ENCODE results near the gene COL19A1.
"Not testable (repeated sequence)": the region's sequence is repeated elsewhere in the genome, so short reads cannot be mapped to it uniquely, and the experiment has no call there.

COL19A1 gene

GRCh38 chr6:69866351-69866769 is at the start of gene COL19A1:
COL19A1 (plus strand) TSS chr6:69866556; CDS start chr6:69879568, 13,012 bp downstream.
- DNase-seq = no peak

- DNase-seq = no peak
Observed at GRCh38 chr6:69816569-69816968, 49.8 kb upstream of the COL19A1 start.

DNA sequence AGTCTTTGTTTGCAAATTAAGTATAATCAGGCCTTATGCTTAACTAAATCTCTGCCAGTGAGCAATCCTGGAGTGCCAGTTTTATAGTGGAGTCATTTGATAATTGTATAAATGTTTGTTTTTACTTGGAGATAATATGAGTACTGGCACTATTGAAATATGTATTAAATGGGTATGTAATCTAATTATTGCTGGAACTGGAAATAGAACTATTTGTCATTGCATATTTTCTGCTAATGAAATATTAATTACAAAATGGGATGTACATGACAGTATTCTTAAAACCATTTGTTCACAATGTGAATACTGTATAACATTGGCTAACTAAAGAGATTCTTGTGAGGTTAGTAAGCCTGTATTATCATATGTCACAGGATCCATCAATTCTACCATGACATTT is 49.0 kb upstream of the COL19A1 start:
- no peak for DNase-seq

DNA sequence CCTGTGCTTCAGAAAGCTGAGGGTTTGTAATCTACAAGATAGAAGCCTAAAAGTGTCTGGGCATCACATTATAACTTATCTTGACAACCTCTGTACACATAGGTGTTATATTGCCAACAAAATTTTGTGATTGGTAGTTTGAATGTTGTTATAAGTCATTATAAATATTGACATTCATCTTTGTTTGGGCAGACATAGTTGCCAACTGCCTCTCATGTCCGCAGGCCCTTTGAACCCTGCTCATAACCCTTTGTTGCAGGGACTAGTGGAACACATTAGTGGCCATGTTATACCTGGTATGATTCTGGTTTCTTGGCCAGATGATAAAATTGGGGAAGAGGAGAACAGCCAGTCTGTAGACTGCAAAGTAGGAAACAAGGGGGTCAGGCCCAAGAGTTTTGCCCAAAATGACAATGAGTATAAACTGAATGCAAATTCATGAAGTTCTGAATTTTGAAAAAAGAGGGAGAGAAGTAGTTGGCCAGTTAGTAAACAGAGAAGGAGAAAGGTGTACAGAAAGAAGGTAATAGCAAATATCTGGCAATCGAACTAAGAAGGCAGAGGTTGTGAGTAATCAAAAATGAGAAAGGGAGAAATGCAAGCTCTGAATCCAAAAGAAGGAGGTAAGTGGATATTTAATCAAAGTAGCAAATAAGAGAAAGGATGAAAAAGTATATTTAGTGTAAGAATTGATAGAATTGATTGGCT is 48.0 kb upstream of the COL19A1 start:
- no peak for DNase-seq

GRCh38 chr6:69819138-69819537 is 47.2 kb upstream of the COL19A1 start:
- DNase-seq = no peak

GRCh38 chr6:69820018-69820417 is 46.3 kb upstream of the COL19A1 start:
- no peak for DNase-seq

GRCh38 chr6:69820438-69820837 is 45.9 kb upstream of the COL19A1 start:
- no peak for DNase-seq

DNA sequence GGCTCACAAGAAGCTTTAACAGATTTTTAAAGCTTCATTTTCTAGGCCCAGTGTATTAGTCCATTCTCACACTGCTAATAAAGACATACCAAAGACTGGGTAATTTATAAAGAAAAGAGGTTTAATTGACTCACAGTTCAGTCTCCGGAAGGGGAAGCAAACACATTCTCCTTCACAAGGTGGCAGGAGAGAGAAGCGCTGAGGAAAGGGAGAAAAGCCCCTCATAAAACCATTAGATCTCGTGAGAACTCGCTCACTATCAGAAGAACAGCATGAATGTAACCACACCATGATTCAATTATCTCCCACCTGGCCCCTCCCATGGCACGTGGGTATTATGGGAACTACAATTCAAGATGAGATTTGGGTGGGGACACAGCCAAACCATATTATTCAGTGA is 42.0 kb upstream of the COL19A1 start:
- not testable (repeated sequence) for DNase-seq

DNA sequence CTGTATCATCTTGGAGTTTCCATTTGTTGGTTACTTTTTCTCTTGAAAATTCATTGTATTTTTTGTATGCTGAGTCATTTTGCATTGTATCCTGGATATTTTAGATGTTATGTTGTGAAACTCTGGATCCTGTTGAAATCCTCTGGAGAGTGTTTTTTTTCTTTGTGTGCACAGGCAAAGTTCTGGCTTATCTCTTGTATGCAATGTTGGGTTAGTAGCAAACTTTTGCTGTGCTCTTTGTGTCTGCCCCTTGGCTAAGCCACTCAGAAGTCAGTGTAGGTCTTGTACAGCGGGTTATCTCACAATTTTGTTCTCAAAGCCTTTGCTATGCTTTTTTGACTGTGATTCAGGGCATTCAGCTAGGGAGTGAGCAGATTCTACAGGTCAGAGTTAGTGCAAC is 40.5 kb upstream of the COL19A1 start:
- DNase-seq = no peak

DNA sequence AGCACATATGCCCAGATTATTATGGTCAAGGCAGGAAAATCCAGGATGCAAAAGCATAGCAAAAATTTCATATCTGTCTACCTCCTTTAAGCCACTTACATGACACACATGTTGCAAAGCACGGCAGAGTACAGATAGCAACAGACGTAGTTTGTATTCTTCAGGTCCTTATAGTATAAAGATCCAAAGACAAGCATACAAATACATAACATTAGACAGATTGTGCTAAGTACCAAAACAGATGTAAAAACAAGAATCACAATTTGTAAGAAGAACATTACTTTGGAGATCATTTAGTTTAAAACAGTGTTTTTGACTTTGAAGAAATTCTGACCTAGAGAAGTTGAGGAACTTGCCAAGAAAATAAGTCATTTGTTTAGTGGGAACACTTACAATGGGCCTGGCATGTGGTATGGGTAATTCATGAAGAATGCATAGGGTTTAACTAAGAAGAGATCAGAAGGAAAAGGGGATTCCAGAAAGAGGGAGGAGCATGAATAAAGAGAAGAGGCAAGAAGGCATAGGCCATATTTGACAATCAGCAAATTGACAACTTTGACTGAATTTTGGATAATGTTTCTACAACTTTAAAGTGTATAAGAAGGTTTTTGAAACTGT is 39.0 kb upstream of the COL19A1 start:
- no peak for DNase-seq

DNA sequence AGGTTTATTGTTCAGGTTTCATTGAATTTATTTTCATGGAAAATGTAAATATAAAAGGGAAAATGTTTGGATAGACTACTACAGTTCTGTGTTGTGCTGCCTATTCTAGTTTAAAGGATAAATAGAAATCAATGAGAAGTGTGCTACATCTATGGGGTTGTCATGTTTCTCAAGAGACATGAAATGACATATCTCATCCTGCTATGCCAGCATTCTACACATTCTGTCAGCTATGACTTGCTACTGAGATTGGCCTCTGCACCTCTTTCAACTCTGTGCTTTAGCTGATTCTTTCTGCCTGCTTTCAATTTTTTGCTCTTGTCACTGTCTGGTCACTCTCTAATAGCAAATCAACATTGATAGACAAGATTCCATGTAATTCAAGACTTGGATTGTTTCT is 33.8 kb upstream of the COL19A1 start:
- DNase-seq = no peak

GRCh38 chr6:69835414-69836179 is 30.8 kb upstream of the COL19A1 start:
- peak; percentile 24 to 52 for DNase-seq

GRCh38 chr6:69841862-69842261 is 24.5 kb upstream of the COL19A1 start:
- DNase-seq = no peak

DNA sequence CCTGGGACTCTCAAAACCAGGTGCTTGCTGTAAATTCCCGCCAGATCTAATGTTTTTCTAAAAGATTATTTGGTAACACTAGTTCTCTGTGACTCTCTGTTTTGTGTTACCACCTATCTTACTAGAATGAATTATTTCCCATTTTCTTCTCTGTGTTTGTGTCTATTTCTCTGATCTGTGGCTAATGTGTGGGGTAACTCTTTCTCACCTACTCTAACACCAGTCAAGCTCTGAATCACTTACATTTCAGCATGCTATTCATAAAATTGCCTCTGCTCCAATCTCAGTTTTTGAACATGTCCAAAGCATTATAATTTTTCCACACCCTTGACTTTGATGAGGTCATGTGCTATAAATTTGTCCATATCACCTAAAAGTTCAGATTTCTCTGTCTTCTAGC is 23.2 kb upstream of the COL19A1 start:
- DNase-seq = no peak

DNA sequence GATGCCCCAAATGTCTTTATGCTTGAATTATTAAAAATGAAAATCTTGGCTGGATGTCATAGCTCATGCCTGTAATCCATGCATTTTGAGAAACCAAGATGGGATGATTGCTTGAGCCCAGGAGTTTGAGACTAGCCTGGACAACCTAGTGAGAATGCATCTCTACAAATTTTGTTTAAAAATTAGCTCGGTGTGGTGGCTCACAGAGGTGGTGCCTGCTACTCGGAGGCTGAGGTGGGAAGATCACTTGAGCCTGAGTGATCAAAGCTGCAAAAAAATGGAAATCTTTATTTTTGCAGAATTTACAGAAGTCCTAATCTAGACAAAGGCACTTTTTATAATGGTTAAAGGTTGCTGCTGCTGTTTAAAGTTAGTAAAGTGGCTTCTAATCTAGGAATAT is 20.0 kb upstream of the COL19A1 start:
- DNase-seq = no peak

DNA sequence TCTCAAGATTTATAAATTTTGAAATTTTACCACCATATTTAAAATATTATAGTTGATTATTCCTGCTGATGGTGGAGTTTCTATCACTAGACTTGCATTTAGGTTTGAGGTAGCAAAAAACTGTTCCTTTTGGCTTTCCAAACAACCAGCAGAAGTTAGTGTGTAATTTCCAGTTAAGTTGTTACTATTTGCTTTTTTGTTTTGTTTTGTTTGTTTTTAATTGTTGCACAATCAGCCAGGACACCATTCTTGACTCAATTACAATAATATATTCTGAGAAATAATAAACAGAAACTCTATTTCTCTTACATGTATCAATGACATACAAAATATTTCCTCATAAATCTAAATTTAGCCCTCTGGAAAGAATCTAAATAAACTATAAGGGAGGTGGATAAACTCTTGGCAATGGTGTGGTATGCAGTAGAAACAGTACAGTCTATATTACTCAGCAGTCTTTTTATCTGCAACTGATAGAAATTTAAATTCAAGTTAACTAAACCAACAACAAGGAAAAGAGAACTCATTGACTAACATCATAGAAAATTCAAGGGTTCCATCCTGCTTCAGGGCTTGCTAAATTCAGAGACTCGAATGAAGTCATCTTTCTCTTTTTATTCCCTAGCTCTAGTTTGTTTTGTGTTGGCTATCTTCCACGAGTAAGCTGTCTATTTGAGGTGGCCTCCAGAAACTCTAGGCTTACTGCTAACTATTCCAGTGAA is 19.4 kb upstream of the COL19A1 start:
- no peak for DNase-seq

GRCh38 chr6:69847492-69847788 is 18.9 kb upstream of the COL19A1 start:
- no peak for DNase-seq

DNA sequence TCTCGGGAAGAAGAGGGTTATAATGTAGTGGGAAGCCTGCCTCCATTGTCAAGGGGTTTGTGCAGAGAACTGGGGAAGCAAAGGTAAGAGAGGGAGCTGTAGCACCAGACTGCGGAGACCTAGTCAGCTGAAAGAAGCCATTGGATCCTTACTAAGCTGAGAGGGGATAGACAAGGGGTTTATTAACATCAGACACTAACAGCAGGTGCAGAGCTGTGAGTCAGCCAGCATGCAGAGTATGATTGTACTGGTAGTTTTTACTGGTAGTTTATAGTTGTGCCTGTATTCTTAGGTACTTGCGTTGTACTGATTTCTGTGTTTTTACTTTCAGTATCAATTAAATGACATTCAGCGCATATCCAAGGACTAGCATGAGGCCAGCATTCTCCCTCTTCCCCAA is 17.8 kb upstream of the COL19A1 start:
- peak in 1 of 2 experiments; percentile 32 for DNase-seq

DNA sequence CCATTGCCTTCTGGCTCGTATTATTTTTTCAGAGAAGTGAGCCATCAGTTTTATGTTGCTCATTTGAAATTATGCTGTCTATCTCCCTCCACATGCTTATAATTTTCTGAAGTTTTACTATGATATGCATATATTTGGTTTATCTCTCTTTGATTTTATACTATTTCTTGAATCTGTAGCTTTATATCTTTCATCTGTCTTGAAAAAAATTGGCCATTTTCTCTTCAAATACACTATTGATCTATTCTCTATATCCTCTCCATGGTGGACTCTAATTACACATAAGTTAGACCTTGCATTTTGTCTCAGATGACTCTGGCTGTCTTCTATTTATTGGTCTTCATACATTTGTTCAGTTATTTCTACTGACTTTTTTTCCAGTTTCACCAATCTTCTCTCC is 13.7 kb upstream of the COL19A1 start:
- DNase-seq = no peak

GRCh38 chr6:69861986-69862385 is 4.4 kb upstream of the COL19A1 start:
- DNase-seq = no peak

- DNase-seq = no peak
Observed at GRCh38 chr6:69863766-69864165, 2.6 kb upstream of the COL19A1 start.

DNA sequence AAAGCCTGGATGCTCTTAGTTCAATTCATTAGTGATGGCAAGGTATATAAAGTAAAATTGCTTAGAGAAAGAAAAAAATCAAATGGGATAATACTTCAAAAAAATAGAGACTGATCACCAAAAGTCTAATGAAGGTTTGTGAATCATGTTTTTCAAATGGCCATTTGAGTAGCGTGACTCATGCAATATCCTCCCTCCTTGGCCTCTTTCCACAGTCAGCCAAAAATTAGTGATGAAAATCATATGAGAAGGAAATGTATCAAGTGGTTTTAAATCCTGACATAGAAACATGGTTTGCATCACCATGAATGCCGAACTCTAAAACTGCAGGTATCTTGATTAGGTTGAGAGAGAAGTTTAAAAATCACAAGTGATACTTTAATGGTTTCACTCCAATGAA is 1.2 kb upstream of the COL19A1 start:
- DNase-seq = no peak

All from SHP77 (cell line).